ENCODE measurements around the gene LOXHD1. TPM values are rescaled to one million over a fixed set of nuclear protein-coding genes. Genes with fewer than 3 reads are reported as not detected.

The LOXHD1 gene
- total and polyA plus RNA-seq, 2 of the 13 experiments (the other 11 are each of a cell fraction or from before 2014, with no cell fraction given) = not detected

GRCh38 chr18:46574743-46575115 lies 82.3 kb downstream of the LOXHD1 start:
- FAIRE-seq = no peak
- H3K79me2 ChIP-seq (ENCODE audit: insufficient read depth, low read length) = no peaks in the 10 kb centered on the region
- ATAC-seq = no peak
- H4K20me1 ChIP-seq (ENCODE audit: insufficient read depth, low read length) = no peaks in the 10 kb centered on the region
- 0 out of 5 replicates have a peak, but pooled peaks cover 1 to 6% of the 10 kb centered on the region in 2 experiments for H3K27me3 ChIP-seq (ENCODE audit: control insufficient read depth in 1 of 2, insufficient read depth in 2 of 2, low read length in 2 of 2)
- H3K36me3 ChIP-seq (replicated peaks in 1 of 2; ENCODE audit: control insufficient read depth in 1 of 2, insufficient read depth in 2 of 2, low read length in 2 of 2) = no peaks in the 10 kb centered on the region
- H3K9me3 ChIP-seq (ENCODE audit: low read length) = no peaks in the 10 kb centered on the region
- CTCF ChIA-PET (ENCODE audit: low intra/inter-chr PET ratio, low total read pairs) = no interaction called here
- POLR2A ChIA-PET = no interaction called here
- H3K4me1 ChIP-seq (ENCODE audit: insufficient read depth, low read length) = no peaks in the 10 kb centered on the region
- H3K4me3 ChIP-seq (replicated peaks in 1 of 3; ENCODE audit: insufficient read depth in 1 of 3, low read depth in 2 of 3, low read length in 3 of 3) = no peak overlapping the region
- in situ Hi-C loops (cut with HindIII; ENCODE audit: extremely low pct_ligation_motif_present, low pct_unique_long_range_greater_than_20kb) (no loop called here), intact Hi-C loops (cut with micrococcal nuclease; ENCODE audit: unreplicated experiment) (no loop called here)
- H3K4me2 ChIP-seq (ENCODE audit: low read depth, low read length) = no peak overlapping the region
- no peak overlapping the region for H2AFZ ChIP-seq (ENCODE audit: low read length)
- no peak overlapping the region for H3K27ac ChIP-seq (ENCODE audit: extremely low read length, insufficient read depth, low read length)
- no peak overlapping the region for H3K9ac ChIP-seq (ENCODE audit: insufficient read depth, low read depth, low read length)
- no TSS peak for BruUV-seq (replicated peaks)
- no peak for DNase-seq (ENCODE audit: low spot score)
- WGBS (ENCODE audit: low lambda C conversion rate) = 0% methylated on average over 2 of the region's 2 CpGs
- TF ChIP-seq ZNF44 (CRISPR knock-in tag; IDR thresholded peaks at IDR 0.05) (no peak), RBAK (CRISPR knock-in tag; IDR thresholded peaks at IDR 0.05) (no peak), CBX1 (IDR thresholded peaks at IDR 0.05; ENCODE audit: low read depth) (no peak), SIX1 (CRISPR knock-in tag; IDR thresholded peaks at IDR 0.05; ENCODE audit: borderline replicate concordance) (no peak), CERS6 (CRISPR knock-in tag; IDR thresholded peaks at IDR 0.05) (no peak), NFE2 (CRISPR knock-in tag; IDR thresholded peaks at IDR 0.05) (no peak), PLSCR1 (CRISPR knock-in tag; IDR thresholded peaks at IDR 0.05; ENCODE audit: borderline replicate concordance) (no peak), ZNF577 (CRISPR knock-in tag; IDR thresholded peaks at IDR 0.05; ENCODE audit: borderline replicate concordance, low read depth) (no peak), ZEB1 (IDR thresholded peaks at IDR 0.05; ENCODE audit: insufficient replicate concordance, low read depth) (no peak), PATZ1 (CRISPR knock-in tag; IDR thresholded peaks at IDR 0.05) (no peak), ZNF547 (CRISPR knock-in tag; IDR thresholded peaks at IDR 0.05) (no peak), AGO1 (IDR thresholded peaks at IDR 0.05; ENCODE audit: low read depth, low read length, poor library complexity, severe bottlenecking) (no peak), ZNF784 (CRISPR knock-in tag; IDR thresholded peaks at IDR 0.05; ENCODE audit: borderline replicate concordance) (no peak), PTBP1 (IDR thresholded peaks at IDR 0.05; ENCODE audit: low read depth, low read length, poor library complexity, severe bottlenecking) (no peak), HOXD1 (CRISPR knock-in tag; IDR thresholded peaks at IDR 0.05) (no peak), DZIP1 (CRISPR knock-in tag; IDR thresholded peaks at IDR 0.05) (no peak)
